GM08714 (cell line): ENCODE measurements around the gene KREMEN2.

Experiments
- H3K4me3 ChIP-seq: fragments of 200-500 bp; sonication (Bioruptor generic); 2 replicates; pipeline ENCODE4 v1.5.1; 2014; ENCODE audit warnings: mild to moderate bottlenecking, low read length, inconsistent platforms
- ZNF274 ChIP-seq: IDR thresholded peaks from 2 replicates; pipeline ENCODE4 v1.6.1; 2012; ENCODE audit warnings: mild to moderate bottlenecking, low read depth, low read length

KREMEN2 gene

DNA sequence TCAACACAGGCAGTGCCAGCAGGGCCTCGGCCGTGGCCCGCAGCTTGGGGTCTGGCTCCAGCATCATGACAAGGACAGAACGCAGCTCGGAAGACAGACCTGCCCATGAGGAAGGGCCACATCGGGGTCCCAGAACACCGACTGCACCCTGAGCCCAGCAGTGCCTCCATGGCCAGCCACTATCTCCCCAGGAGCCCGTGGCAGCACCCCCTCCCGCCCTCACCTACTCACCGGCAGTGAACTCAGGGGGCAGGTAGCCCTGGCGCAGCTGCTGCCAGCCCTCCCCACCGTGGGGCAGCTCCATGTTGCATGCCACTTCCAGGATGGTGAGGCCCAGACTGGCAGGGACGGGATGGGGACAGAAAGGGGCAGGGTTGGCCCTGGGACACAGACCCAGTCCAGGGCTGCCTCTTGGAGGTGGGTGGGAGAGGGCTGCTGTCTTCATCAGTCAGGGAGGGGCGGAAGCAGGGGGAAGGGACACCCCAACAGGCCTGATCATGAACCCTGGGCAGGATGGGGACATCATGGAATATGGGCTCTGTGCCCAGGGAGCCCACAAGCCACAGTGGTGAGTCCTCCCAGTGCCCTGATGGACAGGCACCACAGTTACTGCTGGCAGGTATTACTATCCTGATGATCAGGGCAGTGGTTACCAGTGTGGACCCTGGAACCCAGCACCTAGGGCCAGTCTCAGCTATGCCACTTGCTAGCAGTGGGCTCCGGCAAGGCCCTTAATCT, 10.4 kb downstream of the KREMEN2 start:
- no peak overlapping the region for H3K4me3 ChIP-seq
- TF ChIP-seq ZNF274: no peak

DNA sequence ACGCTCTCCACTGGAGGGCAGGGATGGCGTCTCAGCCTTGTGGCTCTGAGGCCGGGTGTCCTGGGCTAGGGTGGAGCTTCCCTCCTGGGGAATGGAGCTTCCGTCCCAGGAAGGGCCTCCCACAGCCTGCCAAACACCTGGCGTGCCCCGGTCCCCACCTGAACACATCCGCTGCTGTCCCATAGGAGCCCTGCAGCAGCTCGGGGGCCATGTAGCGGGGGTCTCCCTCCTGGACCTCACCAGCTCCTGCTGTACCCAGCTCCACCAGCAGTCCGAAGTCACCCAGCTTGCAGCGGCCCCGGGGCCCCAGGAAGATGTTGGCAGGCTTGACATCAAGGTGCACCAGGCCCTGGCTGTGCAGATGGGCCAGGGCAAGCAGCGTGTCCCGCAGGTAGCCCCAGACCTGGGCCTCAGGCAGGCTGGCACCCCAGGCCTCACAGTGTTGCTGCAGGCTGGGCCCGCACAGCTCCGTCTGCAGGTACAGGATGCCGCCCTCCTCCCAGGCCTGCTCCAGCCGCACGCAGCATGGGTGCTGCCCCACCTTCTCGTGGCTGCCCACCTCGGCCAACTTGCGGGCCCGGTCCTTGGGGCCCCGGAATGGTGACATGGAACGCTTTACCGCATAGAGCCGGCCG, 11.2 kb downstream of the KREMEN2 start:
- H3K4me3 ChIP-seq: no peak overlapping the region
- TF ChIP-seq ZNF274: no peak

DNA sequence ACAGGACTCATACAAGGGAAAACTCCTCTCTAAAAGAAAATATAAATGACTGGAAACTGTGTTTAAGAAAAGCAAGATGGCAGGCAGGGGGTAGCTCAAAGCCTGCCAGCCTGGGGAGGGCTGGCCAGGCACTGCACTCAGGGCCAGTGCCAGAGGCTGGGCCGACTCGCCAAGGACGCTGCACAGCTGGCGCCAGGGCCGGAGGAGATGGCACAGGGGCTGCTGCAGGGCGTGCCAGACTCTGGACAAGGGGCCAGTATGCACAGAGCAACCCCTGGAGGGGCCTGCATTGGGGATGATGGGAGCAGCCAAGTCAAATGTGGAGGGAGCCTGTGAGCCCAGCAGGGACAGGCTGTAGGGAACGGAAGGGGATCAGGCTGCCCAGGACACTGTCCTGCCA, 12.1 kb downstream of the KREMEN2 start:
- TF ChIP-seq ZNF274: no peak
- no peak overlapping the region for H3K4me3 ChIP-seq

DNA sequence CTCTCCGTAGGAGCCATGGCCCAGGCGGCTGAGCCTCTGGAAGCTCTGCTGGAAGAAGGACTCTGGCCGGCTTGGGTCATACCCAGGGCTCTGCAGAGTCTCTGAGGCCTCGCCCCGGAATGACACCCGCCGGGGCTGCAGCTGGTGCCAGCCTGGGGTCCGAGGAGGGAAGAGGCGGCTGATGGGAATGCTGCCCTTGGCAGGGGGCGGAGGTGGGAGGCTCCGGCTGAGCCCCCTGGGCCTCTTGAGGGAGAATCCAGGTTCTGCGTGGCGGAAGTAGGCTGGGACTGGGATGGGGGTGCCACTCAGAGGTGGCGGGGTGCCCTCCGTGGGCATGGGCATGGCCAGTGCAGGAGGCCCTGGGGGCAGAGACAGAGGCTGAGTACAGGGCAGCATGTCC, 12.6 kb downstream of the KREMEN2 start:
- no peak for TF ChIP-seq ZNF274
- H3K4me3 ChIP-seq: no peak overlapping the region

DNA sequence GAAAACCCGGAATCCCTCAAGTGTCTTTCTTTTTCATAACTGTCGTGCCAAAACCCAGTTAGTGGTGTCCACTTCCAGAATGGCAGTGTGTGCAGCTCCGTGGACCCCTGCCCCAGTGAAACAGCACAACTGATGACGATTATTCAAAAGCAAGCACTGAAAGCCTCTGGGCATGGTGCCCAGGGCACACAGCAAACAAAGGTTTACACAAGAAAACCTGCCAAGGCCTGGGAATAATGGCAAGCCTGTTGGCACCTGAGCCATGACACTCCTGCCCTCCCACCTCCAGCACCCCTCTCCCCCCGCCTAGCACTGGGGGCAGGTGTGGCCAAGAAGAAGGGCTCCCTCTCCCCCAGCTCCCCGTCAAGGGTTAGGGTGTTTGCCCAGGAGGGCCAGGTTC, 13.4 kb downstream of the KREMEN2 start:
- TF ChIP-seq ZNF274: no peak
- H3K4me3 ChIP-seq: no peak overlapping the region

DNA sequence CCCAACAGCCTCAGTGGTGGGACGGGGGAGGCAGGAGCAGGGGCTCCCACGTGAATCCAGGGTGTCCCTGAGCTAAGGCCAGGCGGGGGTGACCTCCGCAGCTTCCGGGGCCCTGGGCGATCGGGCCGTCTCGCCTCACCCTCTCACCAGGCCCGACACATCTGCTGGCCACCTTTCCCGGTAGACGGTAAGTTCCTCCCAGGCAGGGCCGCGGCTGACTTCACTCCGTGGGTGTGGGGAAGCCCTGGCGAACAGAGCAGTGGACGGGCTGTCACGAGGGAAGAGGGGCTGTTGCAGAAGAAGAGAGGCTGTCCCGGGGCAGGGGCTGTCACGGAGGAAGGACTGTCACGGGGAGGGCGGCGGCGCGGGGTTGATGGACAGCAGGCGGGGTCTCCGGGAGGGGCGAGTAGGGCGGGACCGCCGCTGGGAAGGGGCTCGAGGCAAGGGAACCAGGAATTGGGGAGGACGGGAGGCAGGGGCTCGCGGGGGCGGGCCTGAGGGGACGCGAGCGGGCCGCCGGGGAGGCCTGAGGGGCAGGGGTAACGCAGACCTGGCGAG, 15.7 kb downstream of the KREMEN2 start:
- no peak for TF ChIP-seq ZNF274
- peak overlapping the region; percentile 67 for H3K4me3 ChIP-seq

DNA sequence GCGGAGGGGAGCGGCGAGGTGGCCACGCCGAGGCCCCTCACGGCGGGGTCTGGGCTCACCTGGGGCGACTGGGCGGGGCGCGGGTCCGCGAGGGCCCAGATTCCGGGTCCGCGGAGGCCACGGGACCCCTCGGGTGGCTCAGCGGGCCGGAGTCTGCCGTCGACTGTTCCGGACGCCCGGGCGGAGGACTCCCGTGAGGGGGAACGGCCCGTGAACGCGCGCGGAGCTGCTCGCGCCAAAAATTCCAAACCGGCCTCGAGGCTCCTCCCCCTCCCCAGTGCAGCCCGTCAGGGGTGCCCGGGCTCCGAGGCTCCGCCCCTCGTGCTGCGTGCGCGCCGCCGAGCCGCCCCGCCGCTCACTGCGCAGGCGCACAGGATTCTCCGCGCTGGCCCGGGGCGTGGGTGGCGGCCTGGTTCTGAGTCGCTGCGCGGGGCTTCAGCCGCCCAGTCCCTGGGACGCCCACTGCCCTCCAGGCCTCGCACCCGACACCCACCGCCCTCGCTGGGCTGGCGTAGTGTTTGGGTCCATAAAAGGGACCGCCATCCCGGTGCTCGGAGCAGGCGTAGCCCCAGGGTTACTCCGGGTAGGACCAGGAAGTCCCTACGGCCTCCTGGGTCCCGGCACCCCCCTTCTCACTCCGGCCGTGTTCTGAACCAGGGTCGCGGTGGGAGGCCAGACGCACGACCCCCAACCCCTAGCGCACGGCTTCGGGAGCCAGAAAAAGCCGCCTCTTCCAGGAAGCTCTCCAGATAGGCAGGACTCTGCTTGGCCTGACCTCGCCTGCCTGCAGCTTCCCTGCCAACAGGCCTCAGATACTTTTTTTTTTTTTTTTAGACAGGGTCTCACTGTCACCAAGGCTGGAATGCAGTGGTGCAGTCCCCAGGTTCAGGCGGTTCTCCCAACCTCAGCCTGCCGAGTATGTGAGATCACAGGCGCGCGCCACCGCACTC, 16.4 kb downstream of the KREMEN2 start, which contains the start of gene PKMYT1:
Gene PKMYT1, minus strand, starts transcription at position 220 of the 950 bp plus-strand sequence. CDS start 789 bp downstream, outside the sequence.
- TF ChIP-seq ZNF274: no peak

DNA sequence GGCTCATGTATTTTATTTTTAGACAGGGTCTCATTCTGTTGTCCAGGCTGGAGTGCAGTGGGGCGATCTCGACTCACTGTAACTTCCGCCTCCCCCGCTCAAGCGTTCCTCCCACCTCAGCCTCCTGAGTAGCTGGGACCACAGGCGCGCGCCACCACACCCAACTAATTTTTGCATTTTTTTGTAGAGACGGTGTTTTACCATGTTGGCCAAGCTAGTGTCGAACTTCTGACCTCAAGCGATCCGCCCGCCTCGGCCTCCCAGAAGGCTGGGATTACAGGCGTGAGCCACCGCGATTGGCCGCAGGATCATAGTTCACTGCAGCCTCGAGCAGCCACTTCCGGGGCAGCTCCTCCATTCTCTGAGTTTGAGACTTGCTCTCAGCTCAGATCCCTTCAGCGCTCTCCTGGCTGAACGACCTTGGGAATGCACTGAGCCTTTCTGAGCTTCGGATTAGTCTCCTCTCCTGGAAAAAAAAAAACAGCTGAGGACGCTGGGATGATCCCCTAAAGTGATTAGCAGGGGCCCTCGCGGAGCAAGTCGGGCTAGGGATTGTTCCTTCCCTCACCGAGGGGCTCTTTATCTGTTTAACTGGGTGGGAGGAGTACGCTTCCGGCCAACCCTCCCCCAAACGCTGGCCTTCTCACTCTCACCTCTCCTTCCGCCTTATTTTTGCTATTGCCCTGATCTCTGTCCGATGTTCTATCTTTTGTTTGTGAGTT, 17.3 kb downstream of the KREMEN2 start:
- TF ChIP-seq ZNF274: no peak
- peak overlapping the region; percentile 67; the same call in 1 of the 2 replicates for H3K4me3 ChIP-seq

More for the DNA sequence above, 16.4 kb downstream of the KREMEN2 start, which contains the start of gene PKMYT1:
- H3K4me3 ChIP-seq: peak within 1 kb of the TSS; percentile 67

DNA sequence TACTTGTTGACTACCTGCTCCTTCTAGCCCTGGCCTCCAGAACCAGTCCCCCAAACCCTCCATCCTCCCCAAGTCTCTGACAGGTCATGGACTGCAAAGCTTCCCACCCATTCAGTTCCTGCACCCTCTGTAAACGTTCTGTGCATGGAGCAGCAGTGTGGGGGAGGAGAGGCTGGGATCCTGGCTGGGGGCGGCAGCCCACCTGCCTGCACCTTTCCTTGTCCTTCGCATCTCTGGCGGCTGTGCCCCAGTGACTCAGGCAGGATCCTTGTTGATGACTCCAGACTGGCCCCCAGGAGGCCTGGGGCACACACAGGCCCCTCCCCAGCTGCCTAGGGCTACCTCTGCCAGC, 17.8 kb downstream of the KREMEN2 start:
- TF ChIP-seq ZNF274: no peak
- no peak overlapping the region for H3K4me3 ChIP-seq

DNA sequence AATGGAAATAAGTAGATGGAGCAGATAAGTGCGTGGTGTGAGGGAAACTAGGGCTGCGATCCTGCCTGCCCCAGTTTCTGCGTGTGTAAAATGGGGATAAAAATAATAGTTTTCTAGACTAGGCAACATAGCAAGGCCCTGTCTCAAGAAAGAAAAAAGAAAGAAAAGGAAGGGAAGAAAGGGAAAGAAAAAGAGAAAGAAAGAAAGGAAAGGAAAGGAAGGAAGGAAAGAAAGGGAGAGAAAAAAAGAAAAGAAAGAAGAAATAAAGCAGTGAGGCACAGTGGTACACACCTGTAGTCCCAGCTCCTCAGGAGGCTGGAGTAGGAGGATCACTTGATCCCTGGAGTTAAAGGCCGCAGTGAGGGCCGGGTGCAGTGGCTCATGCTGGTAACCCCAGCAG, 18.3 kb downstream of the KREMEN2 start:
- no peak for TF ChIP-seq ZNF274
- no peak overlapping the region for H3K4me3 ChIP-seq

DNA sequence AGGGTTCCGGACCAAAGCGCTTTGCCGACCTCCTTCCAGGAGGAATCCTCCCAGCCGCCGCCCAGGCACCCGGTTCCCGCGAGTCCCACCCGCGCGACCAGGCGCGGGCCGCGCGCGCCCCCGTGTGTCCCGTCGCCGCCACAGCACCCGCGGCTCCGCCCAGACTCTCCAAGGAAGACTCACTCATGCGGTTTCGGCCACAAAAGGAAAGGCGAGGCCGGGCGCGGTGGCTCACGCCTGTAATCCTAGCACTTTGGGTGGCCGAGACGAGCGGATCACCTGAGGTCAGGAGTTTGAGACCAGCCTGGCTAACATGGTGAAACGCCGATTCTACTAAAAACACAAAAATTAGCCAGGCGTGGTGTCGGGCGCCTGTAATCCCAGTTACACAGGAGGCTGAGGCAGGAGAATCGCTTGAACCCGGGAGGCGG, 19.6 kb downstream of the KREMEN2 start:
- H3K4me3 ChIP-seq: no peak overlapping the region
- no peak for TF ChIP-seq ZNF274

DNA sequence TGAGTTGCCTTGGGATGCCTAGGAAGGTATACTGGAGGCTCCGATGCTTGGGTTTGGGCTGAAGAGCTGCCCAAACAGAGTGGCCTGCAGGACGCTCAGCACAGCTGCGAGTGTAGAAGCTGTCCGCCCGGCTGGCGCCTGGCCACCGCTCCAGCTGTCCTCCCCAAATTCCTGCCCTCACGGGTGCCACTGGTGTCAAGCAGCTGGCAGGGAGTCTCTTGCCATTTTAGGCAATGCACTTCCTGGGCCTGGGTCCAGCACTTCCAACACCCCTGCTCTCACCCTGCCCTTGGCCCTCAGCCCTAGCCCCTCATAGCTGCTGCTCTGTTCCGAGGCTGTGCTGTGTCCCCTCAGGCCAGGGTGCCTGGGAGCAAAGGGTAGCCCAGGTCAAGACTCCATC, 21.4 kb downstream of the KREMEN2 start:
- no peak overlapping the region for H3K4me3 ChIP-seq
- no peak for TF ChIP-seq ZNF274

DNA sequence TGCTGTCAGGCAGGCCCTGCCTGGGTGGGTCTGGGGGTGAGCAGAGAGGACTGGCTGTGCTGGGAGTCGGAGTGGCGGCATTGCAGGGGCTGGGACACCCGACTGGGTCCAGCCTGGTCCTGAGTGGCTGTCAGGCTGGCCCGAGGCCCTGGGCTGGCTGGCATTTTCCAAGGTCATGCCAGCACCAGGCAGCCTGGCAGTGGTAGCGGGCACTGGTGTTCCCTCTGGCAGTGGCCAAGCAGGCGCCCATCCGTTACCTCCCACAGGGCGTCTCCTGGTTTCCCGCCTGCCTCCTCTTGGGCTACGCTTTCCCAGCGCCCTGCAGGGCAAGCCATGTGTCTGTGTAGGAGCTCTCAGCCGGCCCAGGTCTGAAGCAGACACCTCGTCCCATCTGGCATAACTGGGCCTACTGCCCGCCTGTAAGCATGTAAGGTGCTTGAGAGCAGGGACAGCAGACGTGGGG, 21.8 kb downstream of the KREMEN2 start:
- H3K4me3 ChIP-seq: no peak overlapping the region
- TF ChIP-seq ZNF274: no peak
